ELF-1 (cell line): ENCODE measurements around the gene PNCK.

ENCODE experiments used
- DNase-seq: peaks from one replicate; pipeline ENCODE4 v3.0.0-alpha.2; 2016; ENCODE audit warnings: low read depth, low spot score

The PNCK gene

DNA sequence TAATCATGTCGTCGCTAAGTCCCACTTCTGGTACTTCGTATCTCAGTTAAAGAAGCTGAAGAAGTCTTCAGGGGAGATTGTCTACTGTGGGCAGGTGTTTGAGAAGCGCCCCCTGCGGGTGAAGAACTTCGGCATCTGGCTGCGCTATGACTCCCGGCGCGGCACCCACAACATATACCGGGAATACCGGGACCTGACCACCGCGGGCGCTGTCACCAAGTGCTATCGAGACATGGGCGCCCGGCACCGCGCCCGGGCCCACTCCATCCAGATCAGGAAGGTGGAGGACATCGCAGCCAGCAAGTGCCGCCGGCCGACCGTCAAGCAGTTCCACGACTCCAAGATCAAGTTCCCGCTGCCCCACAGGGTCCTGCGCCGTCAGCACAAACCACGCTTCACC lies 11.3 kb downstream of the PNCK start:
- DNase-seq, result peak; percentile 95

DNA sequence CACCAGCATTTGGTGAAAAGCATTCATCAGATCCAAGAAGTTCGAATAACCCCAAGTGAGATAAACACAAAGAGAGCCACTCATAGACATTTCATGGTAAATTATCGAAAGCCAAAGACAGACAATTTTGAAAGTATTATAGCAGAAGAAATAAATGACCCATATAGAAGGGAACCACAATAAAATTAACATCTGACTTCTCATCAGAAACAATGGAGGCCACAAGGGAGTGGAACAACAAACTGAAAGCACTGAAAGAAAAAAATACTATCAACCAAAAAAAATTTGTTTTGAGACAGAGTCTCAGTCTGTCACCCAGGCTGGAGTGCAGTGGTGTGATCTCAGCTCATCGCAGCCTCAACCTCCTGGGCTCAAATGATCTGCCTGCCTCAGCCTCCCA lies 14.3 kb downstream of the PNCK start:
- no peak for DNase-seq

DNA sequence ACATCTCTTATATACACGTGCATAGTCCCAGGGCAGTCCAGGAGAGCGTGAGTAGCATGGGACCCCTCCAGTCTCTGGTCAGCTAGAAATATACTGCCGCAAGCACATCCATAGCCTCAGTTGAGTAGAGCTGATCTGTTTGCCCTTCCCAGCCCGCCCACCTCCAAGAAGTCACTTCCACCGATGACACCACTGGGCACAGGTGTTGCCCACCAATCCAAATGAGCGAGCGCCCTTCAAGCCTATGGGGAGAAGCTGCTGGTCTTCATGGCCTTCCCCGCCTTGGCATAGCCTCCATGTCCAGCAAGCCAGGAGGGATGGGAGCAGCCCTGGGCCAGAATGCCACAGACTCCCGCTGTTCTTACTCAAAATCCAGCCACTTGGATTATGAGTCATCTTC lies 16.5 kb downstream of the PNCK start:
- no peak for DNase-seq

DNA sequence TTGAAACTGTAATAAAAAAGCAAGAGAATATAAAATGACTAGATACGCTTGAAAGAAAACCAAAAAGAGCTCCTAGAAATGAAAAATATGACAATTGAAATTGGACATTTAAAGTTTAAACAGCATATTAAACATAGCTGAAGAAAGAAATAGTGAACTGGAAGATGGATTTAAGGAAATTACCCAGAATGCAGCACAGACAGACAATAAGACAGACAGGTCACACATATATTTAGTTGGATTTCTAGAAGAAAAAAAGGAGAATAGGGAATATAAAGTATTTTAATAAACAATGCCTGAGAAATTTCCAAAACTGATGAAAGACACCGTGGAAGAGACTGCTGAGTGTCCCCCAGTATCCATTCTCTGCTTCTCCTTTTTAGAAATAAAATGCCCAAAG lies 20.1 kb downstream of the PNCK start:
- no peak for DNase-seq

DNA sequence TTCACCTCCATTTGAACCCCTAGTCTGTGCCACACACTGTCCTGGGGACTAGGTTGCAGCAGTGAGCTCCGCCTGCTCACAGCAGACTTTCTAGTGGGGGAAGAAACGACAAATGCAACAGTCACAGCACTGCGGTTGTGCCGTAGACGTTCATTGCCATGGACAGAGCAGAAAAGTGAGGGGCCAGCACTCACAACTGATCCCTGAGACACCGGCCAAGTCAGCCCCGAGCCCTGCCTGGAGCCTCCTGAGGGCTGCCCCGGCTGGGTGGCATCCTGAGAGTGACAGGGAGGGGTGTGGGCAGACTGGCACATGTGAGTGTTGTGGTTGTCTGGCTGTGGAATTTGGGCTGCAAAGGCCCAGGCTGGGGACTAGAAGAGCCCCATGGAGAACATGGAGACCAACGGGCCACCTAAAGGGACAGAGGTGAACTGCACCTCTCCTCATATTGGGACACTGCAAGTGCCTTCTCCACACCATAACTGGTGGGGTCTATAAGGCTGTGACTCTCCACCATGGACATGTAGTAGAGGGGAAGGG lies 22.0 kb downstream of the PNCK start:
- no peak for DNase-seq

DNA sequence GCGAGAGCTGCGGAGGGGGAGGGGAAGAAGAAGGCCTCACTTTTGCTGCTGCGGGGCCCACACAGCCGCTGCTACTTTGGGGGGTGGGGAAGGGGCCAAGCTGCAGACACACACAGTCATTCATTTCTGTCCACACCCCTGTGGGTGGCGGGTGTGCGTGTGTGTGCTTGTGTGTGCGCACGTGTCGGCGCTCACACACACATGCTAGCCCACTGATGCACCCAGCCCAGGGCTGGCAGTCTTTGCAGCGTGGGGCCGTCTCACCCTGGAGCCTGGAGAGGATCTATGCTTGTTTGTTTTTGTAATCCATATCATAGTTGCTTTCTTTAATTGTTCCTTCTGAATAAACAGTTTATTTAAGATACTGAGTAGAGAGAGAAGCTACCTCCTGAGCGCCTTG lies 22.7 kb downstream of the PNCK start:
- no peak for DNase-seq

DNA sequence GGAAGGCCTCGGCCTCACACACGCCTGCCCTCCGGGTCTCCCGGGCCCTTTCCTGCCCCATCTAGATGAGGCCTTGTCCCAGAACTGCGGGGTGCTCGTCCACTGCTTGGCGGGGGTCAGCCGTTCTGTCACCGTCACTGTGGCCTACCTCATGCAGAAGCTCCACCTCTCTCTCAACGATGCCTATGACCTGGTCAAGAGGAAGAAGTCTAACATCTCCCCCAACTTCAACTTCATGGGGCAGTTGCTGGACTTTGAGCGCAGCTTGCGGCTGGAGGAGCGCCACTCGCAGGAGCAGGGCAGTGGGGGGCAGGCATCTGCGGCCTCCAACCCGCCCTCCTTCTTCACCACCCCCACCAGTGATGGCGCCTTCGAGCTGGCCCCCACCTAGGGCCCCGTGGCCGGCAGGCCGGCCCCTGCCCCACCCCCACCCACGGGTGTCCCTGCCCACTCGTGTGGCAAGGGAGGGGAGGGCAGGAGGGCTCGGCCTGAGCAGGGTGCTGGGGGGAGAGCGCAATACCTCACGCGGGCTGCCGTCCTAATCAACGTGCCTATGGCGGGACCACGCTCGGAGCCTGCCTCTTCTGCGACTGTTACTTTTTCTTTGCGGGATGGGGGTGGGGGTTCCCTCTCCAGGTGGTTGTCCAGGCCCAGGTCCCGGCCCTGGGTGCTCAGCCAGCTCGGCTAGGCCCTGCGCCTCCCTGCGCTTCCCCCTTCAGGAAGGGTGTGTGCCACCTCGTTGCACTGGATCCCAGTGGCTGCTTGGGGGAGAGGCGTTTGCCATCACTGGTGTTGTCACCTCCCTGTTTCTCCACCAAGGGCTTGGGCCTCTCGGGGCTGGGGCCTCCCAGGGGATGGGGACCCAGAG lies 23.5 kb downstream of the PNCK start:
- no peak for DNase-seq

DNA sequence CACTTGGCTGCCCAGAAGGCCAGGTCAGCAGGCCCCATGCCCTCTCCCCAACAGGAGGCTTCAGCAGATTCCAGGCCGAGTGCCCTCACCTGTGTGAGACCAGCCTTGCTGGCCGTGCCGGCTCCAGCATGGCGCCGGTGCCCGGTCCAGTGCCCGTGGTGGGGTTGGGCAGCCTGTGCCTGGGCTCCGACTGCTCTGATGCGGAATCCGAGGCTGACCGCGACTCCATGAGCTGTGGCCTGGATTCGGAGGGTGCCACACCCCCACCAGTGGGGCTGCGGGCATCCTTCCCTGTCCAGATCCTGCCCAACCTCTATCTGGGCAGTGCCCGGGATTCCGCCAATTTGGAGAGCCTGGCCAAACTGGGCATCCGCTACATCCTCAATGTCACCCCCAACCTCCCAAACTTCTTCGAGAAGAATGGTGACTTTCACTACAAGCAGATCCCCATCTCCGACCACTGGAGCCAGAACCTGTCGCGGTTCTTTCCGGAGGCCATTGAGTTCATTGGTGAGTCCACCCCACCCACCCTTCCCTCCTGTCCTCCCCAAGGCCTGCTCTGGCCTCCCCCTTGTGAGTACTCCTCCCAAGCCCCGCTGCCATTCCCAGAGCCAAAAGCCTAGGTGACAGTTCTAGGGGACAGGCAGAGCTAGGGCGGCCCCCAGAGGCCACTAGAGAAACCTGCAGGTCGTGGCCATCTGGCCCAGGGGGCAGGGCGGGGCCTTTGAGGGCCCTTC lies 24.3 kb downstream of the PNCK start:
- DNase-seq, result peak; percentile 89

DNA sequence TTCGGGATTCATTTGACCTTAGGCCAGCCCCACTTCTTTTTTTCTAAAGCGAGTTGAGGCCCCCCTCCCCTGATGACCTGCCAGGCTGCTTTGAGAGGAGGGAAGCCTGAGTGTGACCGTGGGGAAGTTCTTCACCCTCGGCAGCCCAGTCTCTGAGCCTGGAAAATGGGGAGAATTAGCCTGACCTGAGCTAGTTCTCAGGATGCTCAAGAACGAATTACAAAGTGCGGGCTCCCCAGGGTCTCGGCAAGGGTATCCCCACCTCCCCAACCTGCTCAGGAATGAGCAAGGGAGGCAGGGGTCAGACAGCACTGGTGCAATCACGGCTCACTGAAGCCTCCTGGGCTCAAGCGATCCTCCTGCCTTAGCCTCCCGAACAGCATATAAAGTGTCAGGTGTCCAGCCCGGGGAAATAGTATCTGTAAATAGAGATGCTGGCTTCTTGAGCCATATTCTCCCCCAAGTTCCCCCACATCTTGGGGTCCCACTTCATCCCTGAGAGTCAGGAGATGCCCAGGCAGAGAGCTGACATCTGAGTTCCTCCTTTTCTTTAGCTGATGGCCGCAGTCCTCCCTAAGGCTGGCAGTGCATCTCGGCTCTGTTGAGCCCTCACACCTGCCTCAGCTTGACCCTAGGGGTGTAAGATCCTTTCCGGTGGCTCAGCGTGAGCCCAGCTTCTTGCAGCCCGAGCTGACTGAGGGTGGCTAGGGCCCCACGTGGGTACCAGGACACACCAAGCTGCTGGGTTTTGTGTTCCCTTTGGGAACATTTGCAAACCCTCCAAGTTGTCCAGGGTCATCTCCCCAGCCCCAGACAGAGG lies 25.0 kb downstream of the PNCK start:
- DNase-seq, result no peak

DNA sequence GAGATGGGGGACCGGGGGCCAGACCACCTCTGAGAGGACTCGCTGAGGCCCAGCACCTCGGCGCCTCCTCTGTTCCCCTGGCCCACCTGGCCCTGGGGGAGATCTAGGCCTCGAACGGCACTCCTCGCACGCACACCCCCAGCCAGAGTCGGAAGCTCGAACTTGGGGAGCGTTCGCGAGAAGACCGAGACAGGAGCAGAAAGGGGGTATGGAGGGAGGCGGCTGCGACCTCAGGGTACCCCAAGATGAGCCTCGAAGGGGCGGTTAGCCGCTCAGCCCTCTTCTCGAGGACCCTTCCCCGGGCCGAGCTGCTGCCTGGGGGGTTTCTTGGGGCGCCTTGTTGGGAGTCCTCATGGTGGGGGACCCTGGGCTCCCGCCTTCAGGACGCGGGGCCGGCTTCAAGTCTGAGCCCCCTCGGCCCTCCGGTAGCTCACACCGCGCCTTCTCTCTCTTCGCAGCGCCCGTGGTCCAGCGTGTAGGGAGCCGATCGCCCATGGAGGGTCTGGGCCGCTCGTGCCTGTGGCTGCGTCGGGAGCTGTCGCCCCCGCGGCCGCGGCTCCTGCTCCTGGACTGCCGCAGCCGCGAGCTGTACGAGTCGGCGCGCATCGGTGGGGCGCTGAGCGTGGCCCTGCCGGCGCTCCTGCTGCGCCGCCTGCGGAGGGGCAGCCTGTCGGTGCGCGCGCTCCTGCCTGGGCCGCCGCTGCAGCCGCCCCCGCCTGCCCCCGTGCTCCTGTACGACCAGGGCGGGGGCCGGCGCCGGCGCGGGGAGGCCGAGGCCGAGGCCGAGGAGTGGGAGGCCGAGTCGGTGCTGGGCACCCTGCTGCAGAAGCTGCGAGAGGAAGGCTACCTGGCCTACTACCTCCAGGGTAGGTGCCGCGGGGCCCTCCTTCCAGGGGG lies 25.9 kb downstream of the PNCK start:
- DNase-seq, result no peak

DNA sequence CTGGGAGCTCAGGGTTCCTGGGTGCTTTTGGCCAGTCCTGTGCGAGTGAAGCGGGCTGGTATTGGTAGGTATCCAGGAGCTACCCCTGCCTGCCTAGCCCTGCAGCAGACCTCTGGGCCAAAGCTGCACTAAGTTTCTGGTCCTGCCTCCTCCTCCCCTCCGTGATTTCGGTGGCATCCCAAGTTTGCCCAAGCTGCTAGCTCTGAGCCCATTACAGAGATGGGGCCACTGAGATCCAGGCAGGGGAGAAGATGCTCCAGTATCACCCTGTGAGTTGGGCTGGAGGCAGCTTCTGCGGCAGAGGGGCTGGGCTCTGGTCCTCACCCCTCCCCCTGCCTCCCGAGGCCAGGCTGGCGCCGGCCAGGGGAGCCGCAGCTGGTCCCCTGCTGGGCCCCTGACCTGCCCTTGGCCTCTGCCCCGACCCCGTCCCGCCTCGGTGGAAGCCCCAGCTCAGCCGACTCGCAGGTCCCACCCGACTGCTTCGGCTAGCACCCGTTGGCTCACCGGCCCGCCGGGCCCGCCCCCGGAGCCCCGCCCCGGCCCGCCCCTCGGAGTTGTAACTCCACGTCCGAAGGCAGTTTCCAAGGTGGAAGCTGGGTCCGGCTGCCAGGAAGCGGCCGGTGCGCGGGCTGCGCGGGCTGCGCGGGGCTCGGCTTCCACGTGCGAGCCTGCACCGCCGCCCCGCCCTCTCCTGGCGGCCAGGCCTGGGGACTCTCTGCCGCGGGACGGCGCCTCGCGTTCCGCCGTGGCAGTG lies 26.8 kb downstream of the PNCK start, which contains the start of gene DUSP9:
DUSP9 (plus strand) TSS at position 584 of the 754 bp plus-strand sequence. CDS start 751 bp downstream, outside the sequence.
- peak; percentile 58 for DNase-seq

DNA sequence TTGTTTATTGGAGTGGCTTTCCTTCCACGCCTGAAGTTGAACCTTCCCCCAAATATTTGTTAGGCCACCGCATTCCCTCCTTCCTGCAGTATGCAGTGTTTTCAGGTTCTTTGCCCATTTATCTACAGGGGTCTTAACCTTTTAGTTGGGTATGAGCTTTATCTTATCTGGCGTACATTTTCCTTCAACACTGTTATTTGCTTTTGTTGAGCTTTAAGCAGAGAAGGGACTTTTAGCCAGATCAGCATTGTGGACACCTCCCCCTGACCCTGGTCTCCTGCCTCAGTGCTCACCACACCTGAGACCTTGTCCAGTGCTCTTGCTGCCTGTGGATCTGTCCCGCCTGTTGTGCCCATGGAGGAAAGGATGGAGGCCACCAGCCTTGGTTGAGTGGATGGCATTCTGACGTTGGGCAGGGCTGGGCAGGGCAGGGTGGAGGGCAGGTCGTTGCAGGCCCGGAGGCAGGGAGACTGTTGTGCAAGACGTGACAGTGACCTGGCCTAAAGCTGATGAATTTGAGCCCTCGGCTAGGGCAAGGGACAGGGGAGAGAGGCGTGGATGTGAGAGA lies 27.6 kb downstream of the PNCK start:
- DNase-seq, result no peak

DNA sequence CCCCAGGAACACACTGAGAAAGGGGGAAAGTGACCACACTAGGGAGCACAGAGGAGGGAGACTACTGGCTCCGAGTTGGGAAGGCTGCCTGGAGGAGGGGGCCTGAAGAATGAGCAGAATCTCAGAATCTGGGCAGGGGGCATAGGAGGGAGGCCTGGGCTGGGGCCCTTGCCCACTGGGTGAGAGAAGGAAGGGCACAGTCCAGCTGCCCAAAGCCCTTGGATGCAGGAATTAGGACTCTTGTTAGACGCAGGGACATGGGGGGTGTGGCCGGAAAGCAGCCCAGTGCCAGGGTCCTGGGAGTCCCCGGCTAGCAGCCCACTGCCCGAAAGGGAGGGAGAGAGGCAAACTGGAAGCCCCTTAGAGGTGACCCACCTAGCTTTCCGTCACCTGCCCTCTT lies 28.5 kb downstream of the PNCK start:
- DNase-seq, result no peak

DNA sequence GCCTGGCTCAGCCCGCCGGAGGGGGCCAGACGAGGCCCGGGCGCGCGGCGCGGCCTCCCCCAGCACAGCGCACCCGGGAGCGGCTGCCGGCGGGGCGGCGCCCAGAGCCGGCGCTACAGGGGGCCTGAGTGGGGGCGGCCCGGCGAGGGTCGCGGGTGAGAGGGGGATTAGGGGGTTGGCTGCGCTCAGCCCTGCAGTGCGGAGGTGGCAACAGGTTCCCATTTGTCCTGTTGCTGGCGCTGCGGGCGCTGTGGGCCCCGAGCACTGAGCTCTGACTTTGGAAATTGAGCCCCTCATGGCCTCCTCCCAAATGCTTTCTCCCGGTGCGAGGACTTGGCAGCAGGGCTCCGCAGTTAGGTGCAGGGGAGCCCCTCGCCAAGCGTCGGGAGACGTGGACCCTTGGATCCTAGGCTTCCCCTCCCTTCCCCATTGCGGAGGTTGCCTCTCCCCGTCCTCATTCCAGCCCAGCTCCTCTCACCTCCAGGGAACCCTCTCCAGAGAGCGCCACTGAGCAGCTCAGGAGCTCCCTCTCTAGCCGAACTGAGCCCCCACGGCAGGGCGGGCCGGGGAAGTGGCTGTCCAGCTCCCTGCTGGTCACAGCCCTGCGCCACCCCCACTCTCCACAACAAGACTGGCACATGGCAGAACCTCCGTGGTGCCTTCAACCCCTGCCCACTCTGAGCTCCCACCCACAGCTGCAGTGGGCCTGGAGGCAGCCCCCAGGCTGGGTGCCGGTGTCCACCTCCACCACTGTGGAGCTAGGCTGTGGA lies 29.1 kb downstream of the PNCK start:
- peak; percentile 56 for DNase-seq

DNA sequence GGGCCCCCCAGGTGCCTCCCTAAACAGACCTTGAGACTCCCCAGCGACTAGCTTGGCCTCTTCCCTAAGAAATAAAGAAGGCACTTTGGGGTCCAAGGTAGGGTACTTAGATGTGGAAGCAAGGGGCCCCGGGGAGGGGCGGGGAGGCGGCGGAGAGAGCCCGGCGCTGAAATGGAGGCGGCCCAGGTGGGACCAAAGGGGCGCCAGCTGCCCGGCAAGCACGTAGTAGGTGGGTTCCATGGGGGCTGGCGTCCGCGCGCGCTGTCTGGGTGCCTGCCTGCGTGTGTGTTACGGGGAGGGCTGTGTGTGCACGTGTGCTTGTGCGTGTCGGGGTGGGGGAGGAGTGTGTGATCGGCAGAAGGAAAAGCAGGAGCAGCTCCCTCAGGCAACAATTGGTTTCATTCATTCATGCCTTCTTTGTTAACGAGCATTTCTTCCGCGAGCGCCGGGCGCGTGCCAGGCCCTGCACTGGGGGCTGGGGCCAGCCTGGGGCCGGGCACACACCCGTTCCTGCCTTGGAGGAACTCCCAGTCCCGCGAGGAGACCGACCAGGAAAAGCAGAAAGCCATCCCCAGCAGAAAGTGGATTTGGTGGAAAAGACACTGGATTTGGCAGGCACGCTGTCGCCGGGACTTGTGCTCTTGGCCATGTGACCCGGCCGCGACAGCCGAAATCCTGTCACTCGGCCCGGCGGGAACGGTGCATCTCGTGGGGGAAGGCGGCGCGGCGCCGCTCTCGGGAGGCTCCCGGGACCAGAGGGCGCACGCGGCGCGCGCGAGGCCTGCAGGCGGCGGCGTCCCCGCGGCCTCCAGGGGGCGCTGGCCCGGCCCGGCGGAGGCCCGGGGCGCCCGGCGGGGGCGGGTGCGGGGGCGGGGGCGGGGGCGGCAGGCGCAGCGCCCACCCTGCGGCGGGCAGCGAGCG lies 29.9 kb downstream of the PNCK start:
- peak; percentile 40 for DNase-seq

DNA sequence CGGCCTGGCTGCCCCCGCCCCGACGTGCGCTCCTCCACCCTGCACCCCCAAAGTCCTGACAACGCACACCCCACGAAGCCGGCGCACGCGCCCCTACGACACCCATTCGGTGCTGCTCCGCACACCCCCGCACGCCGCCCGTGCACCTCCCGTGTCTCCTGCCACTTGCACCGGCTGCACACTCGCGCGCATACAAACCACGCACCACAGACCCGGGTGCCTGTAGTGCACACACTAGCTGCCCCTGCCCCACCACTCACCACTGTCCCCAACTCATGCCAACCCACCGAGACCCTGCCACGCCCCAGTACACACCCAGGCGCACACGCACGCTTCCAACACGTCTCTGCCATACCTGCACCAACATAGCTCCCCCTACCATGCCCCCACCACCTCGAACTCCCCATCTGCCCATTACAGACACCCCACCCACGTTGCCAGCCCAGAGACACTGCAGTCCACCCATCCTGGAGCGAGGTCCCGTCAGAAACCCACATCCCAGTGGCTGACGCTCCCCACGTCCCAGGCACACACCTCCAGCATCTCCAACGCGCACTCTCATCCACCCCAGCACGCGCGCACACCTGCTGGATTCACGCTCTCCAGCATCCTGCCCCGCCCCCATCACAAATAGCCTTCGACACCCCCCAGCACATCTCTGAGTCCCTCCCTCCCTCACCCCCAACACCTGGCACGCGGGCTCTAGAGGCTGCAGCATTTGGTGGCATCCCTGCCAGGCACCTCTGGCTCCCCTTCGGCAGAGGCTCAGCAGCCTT lies 30.8 kb downstream of the PNCK start:
- DNase-seq, result no peak

DNA sequence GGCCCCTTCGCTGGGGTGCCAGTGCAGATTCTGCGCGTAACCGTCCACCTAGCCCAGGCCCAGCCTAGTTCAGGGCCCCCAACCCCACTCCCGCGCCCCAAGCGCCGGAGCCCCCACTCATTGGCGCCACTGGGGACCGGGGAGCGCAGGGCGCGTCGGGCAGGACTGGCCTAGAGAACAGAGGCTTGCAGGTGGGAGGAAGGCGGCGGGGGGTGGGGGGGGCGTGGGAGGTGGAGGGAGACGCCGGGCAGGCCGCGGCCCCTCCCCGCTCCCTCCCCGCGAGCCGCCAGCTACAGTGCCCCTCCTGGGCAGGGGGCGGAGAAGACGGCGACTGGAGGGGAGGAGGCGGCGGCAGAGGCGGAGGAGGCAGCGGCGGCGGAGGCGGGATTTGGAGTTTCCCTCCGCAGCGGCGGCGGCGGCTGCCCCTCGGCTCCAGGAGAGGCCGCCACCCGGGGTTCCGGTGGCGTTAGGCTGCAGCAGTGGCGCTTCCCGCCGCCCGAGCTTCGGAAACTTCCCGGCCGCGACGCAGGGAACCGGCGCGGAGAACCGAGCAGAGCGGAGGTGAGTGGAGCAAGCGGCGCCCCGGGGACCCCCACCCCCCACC lies 31.5 kb downstream of the PNCK start:
- DNase-seq, result peak; percentile 46
